ENCODE measurements around the gene ABCA8. TPM values are rescaled to one million over a fixed set of nuclear protein-coding genes. Genes with fewer than 3 reads are reported as not detected.

Gene ABCA8
- total RNA-seq, 2 donors from 2014 or later: not detected

GRCh38 chr17:68878226-68878885 is 76.8 kb downstream of the ABCA8 start:
- H3K36me3 Mint-ChIP-seq (ENCODE audit: insufficient read depth in 2 of 2): no peaks in the 10 kb centered on the region
- no peak for DNase-seq
- no peaks in the 10 kb centered on the region for H3K4me1 Mint-ChIP-seq (ENCODE audit: low read depth)
- ATAC-seq (replicated peaks in 1 of 2): no peak
- H3K4me3 Mint-ChIP-seq: no peak overlapping the region
- no peak overlapping the region for H3K27ac Mint-ChIP-seq
- H3K27me3 Mint-ChIP-seq (ENCODE audit: low read depth): no peaks in the 10 kb centered on the region
- H3K9me3 Mint-ChIP-seq: peaks cover 4 to 6% of the 10 kb centered on the region in 2 donors

DNA sequence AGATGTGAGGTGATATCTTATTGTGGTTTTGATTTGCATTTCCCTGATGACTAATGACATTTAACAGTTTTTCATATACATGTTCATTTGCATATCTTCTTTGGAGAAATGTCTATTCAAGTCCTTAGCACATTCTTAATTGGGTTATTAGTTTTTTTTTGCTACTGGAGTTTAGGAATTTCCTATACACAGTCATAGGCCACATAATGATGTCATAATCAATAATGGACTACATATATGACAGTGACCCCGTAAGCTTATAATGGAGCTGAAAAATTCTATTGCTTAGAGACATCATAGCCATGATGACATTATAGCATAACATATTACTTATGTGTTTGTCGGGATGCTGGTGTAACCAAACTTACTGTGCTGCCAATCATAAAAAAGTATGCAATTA is 83.7 kb downstream of the ABCA8 start:
- H3K9me3 Mint-ChIP-seq: no peaks in the 10 kb centered on the region
- no peak overlapping the region for H3K4me3 Mint-ChIP-seq
- no peak for ATAC-seq (replicated peaks in 1 of 2)
- no peaks in the 10 kb centered on the region for H3K36me3 Mint-ChIP-seq (ENCODE audit: insufficient read depth in 2 of 2)
- no peaks in the 10 kb centered on the region for H3K4me1 Mint-ChIP-seq (ENCODE audit: low read depth)
- no peak overlapping the region for H3K27ac Mint-ChIP-seq
- H3K27me3 Mint-ChIP-seq (ENCODE audit: low read depth): peaks cover 8% of the 10 kb centered on the region
- DNase-seq: no peak

GRCh38 chr17:68870976-68871375 is 84.2 kb downstream of the ABCA8 start:
- ATAC-seq (replicated peaks in 1 of 2) (no peak), DNase-seq (no peak)
- H3K4me3 Mint-ChIP-seq: no peak overlapping the region
- H3K4me1 Mint-ChIP-seq (ENCODE audit: low read depth): no peaks in the 10 kb centered on the region
- no peak overlapping the region for H3K27ac Mint-ChIP-seq
- H3K27me3 Mint-ChIP-seq (ENCODE audit: low read depth): peaks cover 8% of the 10 kb centered on the region
- no peaks in the 10 kb centered on the region for H3K9me3 Mint-ChIP-seq
- H3K36me3 Mint-ChIP-seq (ENCODE audit: insufficient read depth in 2 of 2): no peaks in the 10 kb centered on the region

DNA sequence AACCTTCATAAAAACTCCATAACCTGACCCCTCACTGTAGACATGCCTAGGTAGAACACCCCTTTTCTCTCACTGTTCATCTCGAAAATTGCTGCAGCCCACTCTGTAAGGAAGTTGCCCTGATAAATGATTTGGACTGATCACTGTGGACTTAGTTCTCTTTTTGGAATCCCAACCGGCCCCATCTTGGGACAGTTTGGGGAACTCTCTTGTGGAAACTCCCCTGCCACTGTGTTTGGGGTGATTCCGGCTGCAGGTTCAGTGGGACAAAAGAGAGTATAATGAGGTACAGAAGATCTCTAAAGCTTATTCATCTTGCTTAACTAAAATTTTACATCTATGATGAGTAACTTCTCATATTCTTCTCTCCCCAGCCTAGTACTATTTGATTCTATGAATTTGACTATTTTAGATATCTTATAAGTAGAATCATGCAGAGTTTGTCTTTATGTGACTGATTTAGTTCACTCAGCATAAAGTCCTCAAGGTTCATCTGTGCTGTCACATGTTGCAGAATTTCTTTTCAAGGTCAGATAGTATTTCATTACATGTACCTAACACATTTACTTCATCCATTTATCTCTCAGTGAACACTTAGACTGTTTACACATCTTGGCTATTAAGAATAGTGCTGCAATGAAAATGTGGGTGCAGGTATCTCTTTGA is 84.9 kb downstream of the ABCA8 start:
- Mint-ChIP-seq H3K4me3 (no peak overlapping the region), H3K27me3 (ENCODE audit: low read depth) (peaks cover 8% of the 10 kb centered on the region), H3K4me1 (ENCODE audit: low read depth) (no peaks in the 10 kb centered on the region), H3K27ac (no peak overlapping the region), H3K36me3 (ENCODE audit: insufficient read depth in 2 of 2) (no peaks in the 10 kb centered on the region), H3K9me3 (no peaks in the 10 kb centered on the region)
- no peak for DNase-seq
- ATAC-seq (replicated peaks in 1 of 2): no peak

GRCh38 chr17:68868708-68869107 is 86.5 kb downstream of the ABCA8 start:
- no peak for ATAC-seq (replicated peaks in 1 of 2)
- no peaks in the 10 kb centered on the region for H3K36me3 Mint-ChIP-seq (ENCODE audit: insufficient read depth in 2 of 2)
- no peak for DNase-seq
- H3K4me3 Mint-ChIP-seq: no peak overlapping the region
- H3K9me3 Mint-ChIP-seq: no peaks in the 10 kb centered on the region
- peaks cover 8% of the 10 kb centered on the region for H3K27me3 Mint-ChIP-seq (ENCODE audit: low read depth)
- H3K27ac Mint-ChIP-seq: no peak overlapping the region
- no peaks in the 10 kb centered on the region for H3K4me1 Mint-ChIP-seq (ENCODE audit: low read depth)

- Mint-ChIP-seq H3K36me3 (ENCODE audit: insufficient read depth in 2 of 2) (no peaks in the 10 kb centered on the region), H3K27me3 (ENCODE audit: low read depth) (peaks cover 8% of the 10 kb centered on the region), H3K27ac (no peak overlapping the region), H3K4me1 (ENCODE audit: low read depth) (no peaks in the 10 kb centered on the region), H3K4me3 (no peak overlapping the region), H3K9me3 (peaks cover 0 to 1% of the 10 kb centered on the region in 2 donors)
- DNase-seq: no peak
- no peak for ATAC-seq (replicated peaks in 1 of 2)
Measured at GRCh38 chr17:68867759-68868516, 87.3 kb downstream of the ABCA8 start.

DNA sequence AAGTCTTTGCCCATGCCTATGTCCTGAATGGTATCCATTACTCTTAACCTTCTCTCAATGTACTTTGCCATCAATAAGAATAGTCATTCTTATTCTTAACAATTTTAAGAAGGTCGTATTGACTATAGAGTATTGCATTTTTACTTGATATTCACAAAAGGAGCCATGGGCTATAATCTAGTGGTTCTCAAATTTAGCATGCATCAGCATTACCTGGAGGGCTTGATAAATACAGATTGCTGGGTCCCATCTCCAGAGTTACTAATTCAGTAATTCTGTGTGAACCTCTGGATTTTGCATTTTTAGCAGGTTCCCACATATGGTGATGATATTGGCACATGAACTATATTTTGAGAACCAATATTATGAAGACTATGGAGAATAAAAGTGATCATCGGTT is 89.6 kb downstream of the ABCA8 start:
- H3K27ac Mint-ChIP-seq: no peak overlapping the region
- no peaks in the 10 kb centered on the region for H3K36me3 Mint-ChIP-seq (ENCODE audit: insufficient read depth in 2 of 2)
- H3K4me3 Mint-ChIP-seq: no peak overlapping the region
- peaks cover 8% of the 10 kb centered on the region for H3K27me3 Mint-ChIP-seq (ENCODE audit: low read depth)
- no peak for DNase-seq
- no peaks in the 10 kb centered on the region for H3K4me1 Mint-ChIP-seq (ENCODE audit: low read depth)
- peaks cover 0 to 1% of the 10 kb centered on the region in 2 donors for H3K9me3 Mint-ChIP-seq
- no peak for ATAC-seq (replicated peaks in 1 of 2)

GRCh38 chr17:68863091-68863652 is 92.0 kb downstream of the ABCA8 start:
- H3K9me3 Mint-ChIP-seq: peaks cover 0 to 1% of the 10 kb centered on the region in 2 donors
- H3K27ac Mint-ChIP-seq: no peak overlapping the region
- no peak for ATAC-seq (replicated peaks in 1 of 2)

GRCh38 chr17:68861602-68862001 is 93.6 kb downstream of the ABCA8 start:
- peaks cover 0 to 3% of the 10 kb centered on the region in 2 donors for H3K9me3 Mint-ChIP-seq
- peaks cover 3% of the 10 kb centered on the region for H3K27me3 Mint-ChIP-seq (ENCODE audit: low read depth)
- no peaks in the 10 kb centered on the region for H3K4me1 Mint-ChIP-seq (ENCODE audit: low read depth)
- no peaks in the 10 kb centered on the region for H3K36me3 Mint-ChIP-seq (ENCODE audit: insufficient read depth in 2 of 2)
- no peak for DNase-seq
- no peak overlapping the region for H3K27ac Mint-ChIP-seq
- no peak for ATAC-seq (replicated peaks in 1 of 2)
- no peak overlapping the region for H3K4me3 Mint-ChIP-seq

More at GRCh38 chr17:68863091-68863652, 92.0 kb downstream of the ABCA8 start:
- H3K4me1 Mint-ChIP-seq (ENCODE audit: low read depth): no peaks in the 10 kb centered on the region
- H3K4me3 Mint-ChIP-seq: no peak overlapping the region
- H3K36me3 Mint-ChIP-seq (ENCODE audit: insufficient read depth in 2 of 2): no peaks in the 10 kb centered on the region
- H3K27me3 Mint-ChIP-seq (ENCODE audit: low read depth): no peaks in the 10 kb centered on the region
- DNase-seq: no peak

- Mint-ChIP-seq H3K4me3 (no peak overlapping the region), H3K36me3 (ENCODE audit: insufficient read depth in 2 of 2) (no peaks in the 10 kb centered on the region), H3K4me1 (ENCODE audit: low read depth) (no peaks in the 10 kb centered on the region), H3K9me3 (peaks cover 0 to 3% of the 10 kb centered on the region in 2 donors), H3K27ac (no peak overlapping the region), H3K27me3 (ENCODE audit: low read depth) (peaks cover 5% of the 10 kb centered on the region)
- DNase-seq (no peak), ATAC-seq (replicated peaks in 1 of 2) (no peak)
Measured at GRCh38 chr17:68860941-68861340, 94.3 kb downstream of the ABCA8 start.

DNA sequence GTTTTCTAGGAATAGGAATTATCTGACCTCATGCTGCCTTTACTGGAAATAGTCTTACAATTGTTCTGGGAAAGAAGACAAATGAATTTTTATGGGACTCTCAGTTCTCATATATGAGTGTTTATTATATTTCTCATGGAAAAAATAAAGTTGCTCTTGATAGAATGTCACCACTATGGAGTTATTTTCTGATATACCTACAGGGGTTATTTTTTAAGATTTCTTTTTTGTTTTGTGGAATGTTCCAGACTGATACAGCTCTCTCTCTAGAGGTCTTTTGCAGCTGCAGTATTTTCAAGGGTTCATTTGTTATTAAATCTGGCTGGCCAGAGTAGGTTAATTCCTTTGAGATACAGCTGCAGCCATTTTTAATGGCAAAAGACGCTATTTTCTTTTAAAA is 100.7 kb downstream of the ABCA8 start:
- Mint-ChIP-seq H3K4me1 (ENCODE audit: low read depth) (no peaks in the 10 kb centered on the region), H3K27me3 (ENCODE audit: low read depth) (peaks cover 5% of the 10 kb centered on the region), H3K4me3 (no peak overlapping the region), H3K9me3 (peaks cover 2 to 7% of the 10 kb centered on the region in 2 donors), H3K27ac (no peak overlapping the region), H3K36me3 (ENCODE audit: insufficient read depth in 2 of 2) (no peaks in the 10 kb centered on the region)
- no peak for DNase-seq
- no peak for ATAC-seq (replicated peaks in 1 of 2)

DNA sequence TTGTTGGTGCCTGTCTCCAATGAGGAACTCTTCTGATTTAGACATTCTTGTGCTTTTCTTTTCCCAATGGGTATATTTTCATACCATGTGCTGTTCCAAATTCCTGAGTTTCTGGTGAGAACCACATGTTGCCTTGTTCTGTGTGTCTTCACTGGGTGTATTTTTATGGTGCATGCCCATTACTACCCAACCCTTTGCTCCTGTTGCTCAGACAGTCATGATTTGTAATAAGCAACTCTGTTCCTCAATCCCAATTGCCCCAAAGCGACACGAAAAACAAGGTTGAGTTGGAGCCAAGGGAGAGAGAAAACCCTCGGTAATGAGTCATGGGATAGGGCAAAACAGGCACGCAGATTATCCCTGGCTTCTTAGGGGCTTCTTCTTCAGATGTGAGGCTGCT is 101.8 kb downstream of the ABCA8 start:
- no peaks in the 10 kb centered on the region for H3K4me1 Mint-ChIP-seq (ENCODE audit: low read depth)
- peaks cover 5% of the 10 kb centered on the region for H3K27me3 Mint-ChIP-seq (ENCODE audit: low read depth)
- no peaks in the 10 kb centered on the region for H3K36me3 Mint-ChIP-seq (ENCODE audit: insufficient read depth in 2 of 2)
- H3K27ac Mint-ChIP-seq: no peak overlapping the region
- peaks cover 2 to 7% of the 10 kb centered on the region in 2 donors for H3K9me3 Mint-ChIP-seq
- H3K4me3 Mint-ChIP-seq: no peak overlapping the region
- DNase-seq: no peak
- no peak for ATAC-seq (replicated peaks in 1 of 2)

GRCh38 chr17:68853036-68853435 is 102.2 kb downstream of the ABCA8 start:
- Mint-ChIP-seq H3K36me3 (ENCODE audit: insufficient read depth in 2 of 2) (no peaks in the 10 kb centered on the region), H3K27me3 (ENCODE audit: low read depth) (peaks cover 5% of the 10 kb centered on the region), H3K4me3 (no peak overlapping the region), H3K9me3 (peaks cover 2 to 7% of the 10 kb centered on the region in 2 donors), H3K4me1 (ENCODE audit: low read depth) (no peaks in the 10 kb centered on the region), H3K27ac (no peak overlapping the region)
- no peak for ATAC-seq (replicated peaks in 1 of 2)
- DNase-seq: no peak

Measured in activated T-cell treated with anti-CD3 and anti-CD28 coated beads, Interleukin-2, amount 50 U/mL, for 72 hours (primary cell).